ENCODE results near the gene TMBIM6.
"Not testable (repeated sequence)": the region's sequence is repeated elsewhere in the genome, so short reads cannot be mapped to it uniquely, and the experiment has no call there.

TMBIM6 gene

DNA sequence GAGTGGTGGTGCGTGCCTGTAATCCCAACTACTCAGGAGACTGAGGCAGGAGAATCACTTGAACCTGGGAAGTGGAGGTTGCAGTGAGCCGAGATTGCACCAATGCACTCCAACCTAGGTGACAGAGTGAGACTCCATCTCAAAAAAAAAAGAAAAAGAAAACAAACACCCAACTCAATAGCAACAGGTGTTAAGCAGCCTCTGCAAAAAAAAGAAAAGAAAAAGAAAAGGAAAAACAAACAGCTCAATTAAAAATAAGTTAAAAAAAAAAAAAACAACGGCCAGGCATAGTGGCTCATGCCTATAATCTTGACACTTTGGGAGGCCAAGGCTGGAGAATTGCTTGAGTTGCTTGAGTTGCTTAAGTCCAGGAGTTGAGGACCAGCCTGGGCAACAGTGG lies 23.6 kb upstream of the TMBIM6 start:
- not testable (repeated sequence) for H4K91ac ChIP-seq (ENCODE audit: low read depth, low read length); H2BK12ac ChIP-seq (ENCODE audit: low read length); H3K14ac ChIP-seq (ENCODE audit: low read length); H3K27me3 ChIP-seq (ENCODE audit: insufficient read depth, low read length); H2BK5ac ChIP-seq (ENCODE audit: low read depth, low read length, poor library complexity); H3K4me3 ChIP-seq (ENCODE audit: low read depth, low read length); H3K4me1 ChIP-seq (ENCODE audit: control insufficient read depth in 1 of 2, insufficient read depth in 2 of 2, low read length in 2 of 2); H3K4me2 ChIP-seq (ENCODE audit: low read length); H2AFZ ChIP-seq (ENCODE audit: insufficient read depth, low read length, poor library complexity); H3K9ac ChIP-seq (ENCODE audit: low read length); H3K27ac ChIP-seq (ENCODE audit: low read depth, low read length); H2AK5ac ChIP-seq (ENCODE audit: low read length); H3K23ac ChIP-seq (ENCODE audit: low read length); H3K18ac ChIP-seq (ENCODE audit: low read length); H3K9me3 ChIP-seq (ENCODE audit: insufficient read depth, low read depth, low read length); H3K79me1 ChIP-seq (ENCODE audit: low read length); DNase-seq; H3K36me3 ChIP-seq (ENCODE audit: control insufficient read depth in 1 of 2, insufficient read depth in 2 of 2, low read length in 2 of 2); H4K8ac ChIP-seq (ENCODE audit: low read depth, low read length); H2BK120ac ChIP-seq (ENCODE audit: insufficient read depth, low read length, poor library complexity); H3K4ac ChIP-seq (ENCODE audit: low read depth, low read length); H4K12ac ChIP-seq (ENCODE audit: low read depth, low read length); H3K79me2 ChIP-seq (ENCODE audit: control insufficient read depth, insufficient read depth, low read length, poor library complexity)
- no CpG with 5 or more reads among the region's 3 CpGs for WGBS (ENCODE audit: extremely low coverage, insufficient coverage, insufficient read length)

DNA sequence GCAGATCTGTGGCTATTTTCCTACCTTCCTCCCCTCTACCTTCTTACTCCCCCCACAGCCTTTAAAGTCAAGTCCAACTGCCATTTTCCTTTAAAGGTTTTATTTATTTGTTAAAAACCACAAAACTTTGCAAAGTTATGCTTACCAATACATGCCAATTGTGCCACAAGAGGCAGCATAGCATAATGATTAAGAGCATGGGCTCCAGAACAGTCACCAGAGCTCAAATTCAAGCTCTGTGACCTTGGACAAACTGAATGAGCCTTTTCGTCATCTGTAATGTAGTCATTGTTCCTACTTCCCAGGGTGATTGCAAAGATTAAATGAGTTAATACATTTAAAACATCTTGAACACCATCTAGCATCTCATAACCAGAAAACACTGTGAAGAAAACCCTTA lies 21.1 kb upstream of the TMBIM6 start:
- H3K27me3 ChIP-seq (ENCODE audit: insufficient read depth, low read length) = no peaks in the 10 kb centered on the region
- H3K4me1 ChIP-seq (ENCODE audit: control insufficient read depth in 1 of 2, insufficient read depth in 2 of 2, low read length in 2 of 2) = no peaks in the 10 kb centered on the region
- H4K91ac ChIP-seq (ENCODE audit: low read depth, low read length) = no peak overlapping the region
- no peak overlapping the region for H3K23ac ChIP-seq (ENCODE audit: low read length)
- H3K27ac ChIP-seq (ENCODE audit: low read depth, low read length) = no peak overlapping the region
- WGBS (ENCODE audit: extremely low coverage, insufficient coverage, insufficient read length) = no CpG with 5 or more reads among the region's 1 CpG
- no peak overlapping the region for H2BK12ac ChIP-seq (ENCODE audit: low read length)
- H3K14ac ChIP-seq (ENCODE audit: low read length) = no peak overlapping the region
- no peak overlapping the region for H3K9ac ChIP-seq (ENCODE audit: low read length)
- H3K9me3 ChIP-seq (ENCODE audit: insufficient read depth, low read depth, low read length) = no peaks in the 10 kb centered on the region
- no peaks in the 10 kb centered on the region for H3K79me2 ChIP-seq (ENCODE audit: control insufficient read depth, insufficient read depth, low read length, poor library complexity)
- no peak overlapping the region for H3K4ac ChIP-seq (ENCODE audit: low read depth, low read length)
- H2AFZ ChIP-seq (ENCODE audit: insufficient read depth, low read length, poor library complexity) = no peak overlapping the region
- no peaks in the 10 kb centered on the region for H3K79me1 ChIP-seq (ENCODE audit: low read length)
- no peaks in the 10 kb centered on the region for H3K36me3 ChIP-seq (ENCODE audit: control insufficient read depth in 1 of 2, insufficient read depth in 2 of 2, low read length in 2 of 2)
- no peak overlapping the region for H4K8ac ChIP-seq (ENCODE audit: low read depth, low read length)
- H2BK120ac ChIP-seq (ENCODE audit: insufficient read depth, low read length, poor library complexity) = no peak overlapping the region
- no peak overlapping the region for H3K4me3 ChIP-seq (ENCODE audit: low read depth, low read length)
- H3K4me2 ChIP-seq (ENCODE audit: low read length) = no peak overlapping the region
- H4K12ac ChIP-seq (ENCODE audit: low read depth, low read length) = no peak overlapping the region
- no peak overlapping the region for H2AK5ac ChIP-seq (ENCODE audit: low read length)
- H2BK5ac ChIP-seq (ENCODE audit: low read depth, low read length, poor library complexity) = no peak overlapping the region
- H3K18ac ChIP-seq (ENCODE audit: low read length) = no peak overlapping the region
- no peak for DNase-seq

DNA sequence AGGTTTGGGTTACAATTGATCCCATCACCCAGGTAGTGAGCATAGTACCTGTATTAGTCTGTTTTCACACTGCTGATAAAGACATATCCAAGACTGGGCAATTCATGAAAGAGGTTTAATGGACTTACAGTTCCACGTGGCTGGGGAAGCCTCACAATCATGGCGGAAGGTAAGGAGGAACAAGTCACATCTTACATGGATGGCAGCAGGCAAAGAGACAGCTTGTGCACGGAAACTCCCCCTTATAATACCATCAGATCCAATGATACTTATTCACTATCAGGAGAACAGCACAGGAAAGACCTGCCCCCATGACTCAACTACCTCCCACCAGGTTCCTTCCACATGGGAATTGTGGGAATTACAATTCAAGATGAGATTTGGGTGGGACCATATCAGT lies 20.0 kb upstream of the TMBIM6 start:
- H2BK5ac ChIP-seq (ENCODE audit: low read depth, low read length, poor library complexity); H4K8ac ChIP-seq (ENCODE audit: low read depth, low read length): not testable (repeated sequence)

DNA sequence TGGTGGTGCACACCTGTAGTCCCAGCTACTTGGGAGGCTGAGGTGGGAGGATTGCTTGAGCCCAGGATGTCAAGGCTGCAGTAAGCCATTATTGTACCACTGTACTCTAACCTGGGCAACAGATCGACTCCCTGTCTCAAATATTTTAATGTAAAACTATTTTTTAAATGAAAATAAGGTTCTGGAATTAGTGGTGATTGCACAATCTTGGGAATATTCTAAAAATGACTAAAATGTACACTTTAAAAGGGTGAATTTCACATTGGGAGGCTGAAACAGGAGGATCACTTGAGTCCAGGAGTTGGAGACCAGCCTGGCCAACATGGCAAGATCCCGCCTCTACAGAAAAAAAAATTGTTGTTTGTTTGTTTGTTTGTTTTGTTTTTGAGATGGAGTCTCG lies 12.9 kb upstream of the TMBIM6 start:
- Histone ChIP-seq H3K4ac (ENCODE audit: low read depth, low read length) (no peak overlapping the region), H3K79me2 (ENCODE audit: control insufficient read depth, insufficient read depth, low read length, poor library complexity) (no peaks in the 10 kb centered on the region), H3K18ac (ENCODE audit: low read length) (no peak overlapping the region), H3K36me3 (ENCODE audit: control insufficient read depth in 1 of 2, insufficient read depth in 2 of 2, low read length in 2 of 2) (no peaks in the 10 kb centered on the region), H3K4me3 (ENCODE audit: low read depth, low read length) (no peak overlapping the region), H2AK5ac (ENCODE audit: low read length) (no peak overlapping the region), H4K12ac (ENCODE audit: low read depth, low read length) (no peak overlapping the region), H4K8ac (ENCODE audit: low read depth, low read length) (no peak overlapping the region), H3K23ac (ENCODE audit: low read length) (no peak overlapping the region), H2BK120ac (ENCODE audit: insufficient read depth, low read length, poor library complexity) (no peak overlapping the region), H3K14ac (ENCODE audit: low read length) (no peak overlapping the region), H3K79me1 (ENCODE audit: low read length) (no peaks in the 10 kb centered on the region), H2BK5ac (ENCODE audit: low read depth, low read length, poor library complexity) (no peak overlapping the region), H3K27me3 (ENCODE audit: insufficient read depth, low read length) (no peaks in the 10 kb centered on the region), H3K9ac (ENCODE audit: low read length) (no peak overlapping the region), H4K91ac (ENCODE audit: low read depth, low read length) (no peak overlapping the region), H3K4me2 (ENCODE audit: low read length) (no peak overlapping the region), H2BK12ac (ENCODE audit: low read length) (no peak overlapping the region), H3K4me1 (ENCODE audit: control insufficient read depth in 1 of 2, insufficient read depth in 2 of 2, low read length in 2 of 2) (no peaks in the 10 kb centered on the region), H3K9me3 (ENCODE audit: insufficient read depth, low read depth, low read length) (no peaks in the 10 kb centered on the region), H2AFZ (ENCODE audit: insufficient read depth, low read length, poor library complexity) (no peak overlapping the region), H3K27ac (ENCODE audit: low read depth, low read length) (no peak overlapping the region)
- DNase-seq = no peak
- no CpG with 5 or more reads among the region's 3 CpGs for WGBS (ENCODE audit: extremely low coverage, insufficient coverage, insufficient read length)

More for the DNA sequence above, 20.0 kb upstream of the TMBIM6 start:
- not testable (repeated sequence) for H3K27ac ChIP-seq (ENCODE audit: low read depth, low read length); H3K9ac ChIP-seq (ENCODE audit: low read length); H3K4me3 ChIP-seq (ENCODE audit: low read depth, low read length); DNase-seq; H3K79me2 ChIP-seq (ENCODE audit: control insufficient read depth, insufficient read depth, low read length, poor library complexity); H2AFZ ChIP-seq (ENCODE audit: insufficient read depth, low read length, poor library complexity); H3K14ac ChIP-seq (ENCODE audit: low read length); H3K9me3 ChIP-seq (ENCODE audit: insufficient read depth, low read depth, low read length); H3K4me1 ChIP-seq (ENCODE audit: control insufficient read depth in 1 of 2, insufficient read depth in 2 of 2, low read length in 2 of 2); H3K4me2 ChIP-seq (ENCODE audit: low read length); H3K79me1 ChIP-seq (ENCODE audit: low read length); H3K18ac ChIP-seq (ENCODE audit: low read length); H4K91ac ChIP-seq (ENCODE audit: low read depth, low read length); H2BK12ac ChIP-seq (ENCODE audit: low read length); H3K4ac ChIP-seq (ENCODE audit: low read depth, low read length); H2BK120ac ChIP-seq (ENCODE audit: insufficient read depth, low read length, poor library complexity); H4K12ac ChIP-seq (ENCODE audit: low read depth, low read length); H3K27me3 ChIP-seq (ENCODE audit: insufficient read depth, low read length); H3K36me3 ChIP-seq (ENCODE audit: control insufficient read depth in 1 of 2, insufficient read depth in 2 of 2, low read length in 2 of 2); H2AK5ac ChIP-seq (ENCODE audit: low read length); H3K23ac ChIP-seq (ENCODE audit: low read length)
- WGBS (ENCODE audit: extremely low coverage, insufficient coverage, insufficient read length) = no CpG with 5 or more reads among the region's 3 CpGs

All from trophoblast cell (in vitro differentiated cells and primary cell).